ENCODE measurements around the gene CRACDL.

DNA sequence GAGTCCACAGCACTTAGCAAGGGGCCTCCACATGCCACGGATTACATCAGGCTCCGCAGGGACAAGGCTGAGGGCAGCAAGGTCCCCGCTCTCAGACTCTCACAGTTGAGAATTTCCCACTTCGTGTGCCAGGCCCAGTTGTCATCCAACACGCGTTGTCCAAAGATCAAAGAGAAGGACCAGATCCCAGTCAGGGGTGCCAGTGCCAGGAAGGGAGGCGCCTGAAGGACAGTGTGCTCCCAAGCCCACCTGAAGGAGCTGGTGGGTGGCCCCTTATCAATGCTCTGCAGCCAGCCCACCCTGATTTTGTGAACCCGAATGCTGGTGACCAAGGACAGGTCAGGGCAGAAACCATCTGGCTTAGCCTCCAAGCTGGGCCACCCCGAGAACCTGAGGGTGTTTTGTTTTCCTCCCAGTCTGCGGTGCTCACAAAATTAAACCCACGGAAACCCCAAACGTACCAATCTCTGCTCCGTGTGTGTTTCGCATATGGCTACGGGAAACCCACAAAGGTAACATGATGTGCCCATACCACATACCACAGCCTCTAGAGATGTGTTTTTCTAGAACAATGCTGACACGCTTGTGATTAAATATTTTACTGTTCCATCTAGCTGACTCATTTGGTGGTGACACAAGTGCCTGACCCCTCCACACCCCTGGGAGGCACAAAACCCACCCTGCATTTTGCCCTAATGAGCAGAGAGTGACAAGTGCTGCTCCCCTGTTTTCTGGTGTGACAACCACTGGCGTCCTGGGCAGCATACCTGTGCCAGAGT is 24.5 kb downstream of the CRACDL start:
- TF ChIP-seq POLR2AphosphoS5 (IDR thresholded peaks at IDR 0.05; ENCODE audit: insufficient read depth, low read depth, low read length) (no peak), POLR2A (IDR thresholded peaks at IDR 0.05; ENCODE audit: low read depth, low read length) (no peak)
- TF ChIP-seq, protein P1, sequence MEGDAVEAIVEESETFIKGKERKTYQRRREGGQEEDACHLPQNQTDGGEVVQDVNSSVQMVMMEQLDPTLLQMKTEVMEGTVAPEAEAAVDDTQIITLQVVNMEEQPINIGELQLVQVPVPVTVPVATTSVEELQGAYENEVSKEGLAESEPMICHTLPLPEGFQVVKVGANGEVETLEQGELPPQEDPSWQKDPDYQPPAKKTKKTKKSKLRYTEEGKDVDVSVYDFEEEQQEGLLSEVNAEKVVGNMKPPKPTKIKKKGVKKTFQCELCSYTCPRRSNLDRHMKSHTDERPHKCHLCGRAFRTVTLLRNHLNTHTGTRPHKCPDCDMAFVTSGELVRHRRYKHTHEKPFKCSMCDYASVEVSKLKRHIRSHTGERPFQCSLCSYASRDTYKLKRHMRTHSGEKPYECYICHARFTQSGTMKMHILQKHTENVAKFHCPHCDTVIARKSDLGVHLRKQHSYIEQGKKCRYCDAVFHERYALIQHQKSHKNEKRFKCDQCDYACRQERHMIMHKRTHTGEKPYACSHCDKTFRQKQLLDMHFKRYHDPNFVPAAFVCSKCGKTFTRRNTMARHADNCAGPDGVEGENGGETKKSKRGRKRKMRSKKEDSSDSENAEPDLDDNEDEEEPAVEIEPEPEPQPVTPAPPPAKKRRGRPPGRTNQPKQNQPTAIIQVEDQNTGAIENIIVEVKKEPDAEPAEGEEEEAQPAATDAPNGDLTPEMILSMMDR (IDR thresholded peaks at IDR 0.05; ENCODE audit: extremely low read depth in 1 of 2, insufficient read depth in 1 of 2, low read depth in 1 of 2, low read length in 2 of 2): no peak
